Heart left ventricle (tissue), 16 donors: ENCODE results near the gene WWOX. TPM values are rescaled to one million over a fixed set of nuclear protein-coding genes. Genes with fewer than 3 reads are reported as not detected.

Source experiments
- ATAC-seq, 4 donors: fragments of 200-7000 bp; cut with Tn5 transposase; one replicate each; pipeline ENCODE4 v1.9.1; 2020 to 2022; ENCODE audit warnings: moderate library complexity in 4 of 4, mild to moderate bottlenecking in 3 of 4, moderate number of reproducible peaks in 1 of 4
- DNase-seq, 5 donors: peaks; one replicate each; pipeline ENCODE4 v3.0.0-alpha.2; 2020
- H3K27ac ChIP-seq, 12 donors: fragments of 200-600 bp; sonication (generic) in 4 of 12; one replicate each; pipeline versions ENCODE4 v1.5.0 to v1.8.0; 2016 to 2022; ENCODE audit warnings: mild to moderate bottlenecking in 2 of 12
- H3K27me3 ChIP-seq, 9 donors: fragments of 200-600 bp; sonication (generic) in 2 of 9; one replicate each; pipeline versions ENCODE4 v1.5.1 to v1.8.0; 2016 to 2022; ENCODE audit warnings: mild to moderate bottlenecking in 3 of 9
- H3K36me3 ChIP-seq, 9 donors: fragments of 200-600 bp; sonication (generic) in 2 of 9; one replicate each; pipeline versions ENCODE4 v1.5.0 to v1.8.0; 2018 to 2022; ENCODE audit warnings: mild to moderate bottlenecking in 2 of 9
- H3K4me1 ChIP-seq, 12 donors: fragments of 200-600 bp; sonication (generic) in 4 of 12; one replicate each; pipeline versions ENCODE4 v1.5.0 to v1.8.0; 2016 to 2022; ENCODE audit warnings: mild to moderate bottlenecking in 3 of 12
- H3K4me3 ChIP-seq, 12 donors: fragments of 200-600 bp; sonication (generic) in 4 of 12; one replicate each; pipeline versions ENCODE4 v1.5.0 to v1.8.0; 2017 to 2022; ENCODE audit warnings: mild to moderate bottlenecking in 9 of 12, moderate library complexity in 4 of 12
- H3K9me3 ChIP-seq, 12 donors: fragments of 200-600 bp; sonication (generic) in 4 of 12; one replicate each; pipeline versions ENCODE4 v1.5.0 to v1.8.0; 2016 to 2022; ENCODE audit warnings: mild to moderate bottlenecking in 1 of 12
- POLR2A ChIP-seq, 2 donors: fragments of 450-650 bp; IDR thresholded peaks; one replicate each; pipeline ENCODE4 v1.6.1; 2017; ENCODE audit warnings: antibody characterized with exemption in 2 of 2, mild to moderate bottlenecking in 2 of 2, moderate library complexity in 2 of 2
- WGBS, 4 donors: extraction: QIAGEN DNeasy Blood & Tissue Kit in 2 of 4; methylation state at CpG; one replicate each; pipeline versions ENCODE4 v1.1.5 to v1.1.7; 2013 to 2018; 5-methylcytosine and 5-hydroxymethylcytosine counted together
- intact Hi-C, 10 donors: fragments of 100-400 bp; cut with DNase I; formaldehyde crosslinking; loops; one replicate each; pipeline versions ENCODE4 v1.11.1 to v1.14.2; 2022
- polyA plus RNA-seq, 2 donors: library from polyadenylated mRNA; stranded (reverse); fragments of 200-250 nt; gene quantifications; one replicate each; pipeline ENCODE4 v1.2.3, GENCODE V29; 2013
- total RNA-seq, 9 donors: library from RNA; depleted of rRNA in 2 of 9; stranded (reverse); fragments of >200 nt in 2 of 9; fragmentation: NEBNext Ultra II Directional in 3 of 9; extraction: Animal tissue kit (Norgen Biotek cat#: 25700) in 3 of 9; gene quantifications; one replicate each; pipeline versions ENCODE4 v1.1.0 to v1.2.4, GENCODE V29; 2016 to 2023
- TF ChIP-seq, protein P1 (sequence below), 12 donors: fragments of 200-600 bp; sonication (generic) in 4 of 12; IDR thresholded peaks; one replicate each; pipeline versions ENCODE4 v1.5.0 to v1.8.0; 2018 to 2022; ENCODE audit warnings: antibody characterized with exemption in 12 of 12, mild to moderate bottlenecking in 5 of 12
- donor health status: ischemic (EF 13 %, LVEDD 7.1; RV severe dilation, severe dysfunction).
- donor health status: healthy with polysubstance abuse.
- donor health status: DM: no; HTN: yes; CAD: no.
- donor health status: DM: no; HTN: no; CAD: no.
- donor health status: ischemic (EF 25% LVEDD 6.9; RV normal size, moderate dysfunction).
- donor health status: ischemic (EF 25% LVEDD 5.7; RV mildly dilated, moderate dysfunction).
- donor health status: healthy.
- donor health status: DM: yes; HTN: yes; CAD: no.
- donor health status: ischemic (EF 35%, LVEDD 5.7; RV mildly dilated, moderate dysfunction).
- donor health status: nonischemic (EF 11% LVEDD 7.7; RV severe dilation, severe dysfunction).
- donor health status: DM: yes; HTN: yes; CAD: no.
- donor health status: PGD.
- donor health status: ischemic (EF 29% LVEDD 5.4; RV normal size, mild dysfunction).
- donor health status: nonischemic (EF 23%, LVEDD 6.1; RV moderate dilation, normal function).

The WWOX gene
- total and polyA plus RNA-seq, 11 donors, result 4.3 to 18.3 (median 9.1) TPM

DNA sequence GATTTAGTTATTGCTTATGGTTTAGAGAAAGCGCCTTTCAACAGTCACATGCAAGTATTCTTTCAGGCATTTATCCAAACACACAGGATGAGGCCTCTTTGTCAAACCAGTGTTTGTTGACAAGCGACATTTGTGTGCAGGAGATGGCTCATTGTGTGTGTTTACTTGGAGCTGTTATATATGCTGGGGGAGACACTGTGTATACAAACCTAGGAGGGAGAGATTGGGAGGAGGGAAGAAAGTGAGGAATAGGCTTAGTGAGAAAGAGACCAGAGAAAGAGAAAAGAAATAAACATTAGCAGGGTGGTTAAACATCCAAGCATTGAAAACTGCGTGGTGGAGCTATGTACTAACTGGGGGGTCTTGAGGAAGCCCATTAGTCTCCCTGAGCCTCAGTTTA, 1063.5 kb downstream of the WWOX start:
- Histone ChIP-seq H3K27ac (no peak overlapping the region), H3K4me3 (no peak overlapping the region), H3K9me3 (peaks cover 0 to 7% (median 2%) of the 10 kb centered on the region in 12 donors), H3K4me1 (peaks cover 0 to 14% (median 0%) of the 10 kb centered on the region in 12 donors), H3K27me3 (no peaks in the 10 kb centered on the region), H3K36me3 (no peaks in the 10 kb centered on the region)
- no peak for ATAC-seq
- intact Hi-C loops, result no loop called here
- WGBS, 4 donors, result 88 to 95% (median 93%) methylated on average over 3 of the region's 3 CpGs
- TF ChIP-seq POLR2A (IDR thresholded peaks at IDR 0.05), result no peak
- TF ChIP-seq, protein P1, sequence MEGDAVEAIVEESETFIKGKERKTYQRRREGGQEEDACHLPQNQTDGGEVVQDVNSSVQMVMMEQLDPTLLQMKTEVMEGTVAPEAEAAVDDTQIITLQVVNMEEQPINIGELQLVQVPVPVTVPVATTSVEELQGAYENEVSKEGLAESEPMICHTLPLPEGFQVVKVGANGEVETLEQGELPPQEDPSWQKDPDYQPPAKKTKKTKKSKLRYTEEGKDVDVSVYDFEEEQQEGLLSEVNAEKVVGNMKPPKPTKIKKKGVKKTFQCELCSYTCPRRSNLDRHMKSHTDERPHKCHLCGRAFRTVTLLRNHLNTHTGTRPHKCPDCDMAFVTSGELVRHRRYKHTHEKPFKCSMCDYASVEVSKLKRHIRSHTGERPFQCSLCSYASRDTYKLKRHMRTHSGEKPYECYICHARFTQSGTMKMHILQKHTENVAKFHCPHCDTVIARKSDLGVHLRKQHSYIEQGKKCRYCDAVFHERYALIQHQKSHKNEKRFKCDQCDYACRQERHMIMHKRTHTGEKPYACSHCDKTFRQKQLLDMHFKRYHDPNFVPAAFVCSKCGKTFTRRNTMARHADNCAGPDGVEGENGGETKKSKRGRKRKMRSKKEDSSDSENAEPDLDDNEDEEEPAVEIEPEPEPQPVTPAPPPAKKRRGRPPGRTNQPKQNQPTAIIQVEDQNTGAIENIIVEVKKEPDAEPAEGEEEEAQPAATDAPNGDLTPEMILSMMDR (IDR thresholded peaks at IDR 0.05), result no peak
- no peak for DNase-seq

DNA sequence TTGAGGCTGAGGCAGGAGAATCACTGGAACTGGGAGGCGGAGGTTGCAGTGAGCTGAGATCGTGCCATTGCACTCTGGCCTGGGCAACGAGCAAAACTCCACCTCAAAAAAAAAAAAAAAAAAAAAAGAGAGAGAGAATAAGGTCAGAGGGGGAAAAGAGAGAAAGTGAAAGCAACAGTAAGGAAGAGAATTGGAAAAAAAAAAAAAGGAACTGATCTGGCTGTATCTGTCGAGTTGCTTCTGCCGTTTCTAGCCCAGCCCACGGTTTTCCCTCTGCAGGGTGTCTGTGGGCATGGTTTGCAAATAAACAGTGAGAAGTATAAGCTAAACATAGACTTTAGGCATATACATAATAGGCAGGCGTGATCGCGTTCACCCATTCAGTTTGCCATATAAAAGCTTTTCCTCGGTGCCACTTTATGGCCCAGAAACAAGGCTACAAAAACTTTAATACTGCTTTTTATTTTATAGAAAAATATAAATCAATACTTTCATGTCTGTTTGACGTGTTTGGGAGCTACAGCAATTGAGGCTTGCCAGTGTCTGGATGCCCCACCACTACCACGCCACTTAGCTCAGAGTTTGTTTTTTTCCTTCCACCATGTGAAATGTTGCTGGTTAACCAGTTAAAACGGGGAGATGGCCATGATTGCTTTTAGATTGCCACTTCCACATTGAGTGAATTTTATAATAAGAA, 1064.4 kb downstream of the WWOX start:
- Histone ChIP-seq H3K4me1 (peaks cover 0 to 14% (median 0%) of the 10 kb centered on the region in 12 donors), H3K4me3 (peak overlapping the region in 1 of 12 donors; percentile 5), H3K9me3 (peaks cover 0 to 10% (median 2%) of the 10 kb centered on the region in 12 donors), H3K27ac (peak overlapping the region in 1 of 12 donors; percentile 43), H3K36me3 (no peaks in the 10 kb centered on the region), H3K27me3 (no peaks in the 10 kb centered on the region)
- DNase-seq (peak in 2 of 5 donors; percentile 26 to 37), ATAC-seq (no peak)
- intact Hi-C loops, result no loop called here
- 73 to 80% (median 75%) methylated on average over 13 of the region's 13 CpGs for WGBS, 4 donors
- TF ChIP-seq POLR2A (IDR thresholded peaks at IDR 0.05), result no peak
- TF ChIP-seq, protein P1 (IDR thresholded peaks at IDR 0.05), result no peak

DNA sequence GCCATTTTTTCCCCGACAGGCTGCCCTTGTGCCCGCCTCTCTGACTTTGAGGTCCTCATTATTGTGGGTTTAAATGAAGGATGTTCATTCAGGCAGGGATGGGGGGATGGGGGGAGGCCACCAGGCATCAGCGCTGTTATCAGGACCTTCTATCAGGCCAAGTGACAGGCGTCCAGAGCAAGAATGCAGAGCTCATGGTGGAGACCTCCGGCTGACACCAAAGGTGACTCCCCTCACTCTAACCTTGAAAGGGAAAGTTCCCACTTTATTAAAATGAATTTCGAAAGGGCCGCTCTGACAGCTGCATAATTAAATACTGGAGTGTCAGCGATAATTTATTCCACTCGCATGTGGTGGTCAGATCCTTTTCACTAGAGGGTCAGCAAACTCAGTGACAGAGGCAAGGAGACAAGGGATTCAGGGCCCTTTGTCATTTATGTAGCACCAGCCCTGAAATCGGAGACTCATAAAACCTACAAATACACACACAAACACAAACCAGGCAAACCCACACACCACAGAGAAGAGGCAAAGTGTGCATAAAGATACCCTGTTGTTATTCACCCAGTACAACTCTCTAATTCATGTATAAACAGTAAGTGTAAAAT, 1065.0 kb downstream of the WWOX start:
- no peak for ATAC-seq
- Histone ChIP-seq H3K36me3 (no peaks in the 10 kb centered on the region), H3K4me1 (peaks cover 0 to 21% (median 0%) of the 10 kb centered on the region in 12 donors), H3K9me3 (peaks cover 0 to 10% (median 2%) of the 10 kb centered on the region in 12 donors), H3K27ac (peak overlapping the region in 1 of 12 donors; percentile 43), H3K4me3 (no peak overlapping the region), H3K27me3 (no peaks in the 10 kb centered on the region)
- 77 to 79% (median 78%) methylated on average over 10 of the region's 10 CpGs for WGBS, 4 donors
- no peak for DNase-seq
- TF ChIP-seq POLR2A (IDR thresholded peaks at IDR 0.05), result no peak
- TF ChIP-seq, protein P1 (IDR thresholded peaks at IDR 0.05), result no peak
- intact Hi-C loops, result no loop called here

DNA sequence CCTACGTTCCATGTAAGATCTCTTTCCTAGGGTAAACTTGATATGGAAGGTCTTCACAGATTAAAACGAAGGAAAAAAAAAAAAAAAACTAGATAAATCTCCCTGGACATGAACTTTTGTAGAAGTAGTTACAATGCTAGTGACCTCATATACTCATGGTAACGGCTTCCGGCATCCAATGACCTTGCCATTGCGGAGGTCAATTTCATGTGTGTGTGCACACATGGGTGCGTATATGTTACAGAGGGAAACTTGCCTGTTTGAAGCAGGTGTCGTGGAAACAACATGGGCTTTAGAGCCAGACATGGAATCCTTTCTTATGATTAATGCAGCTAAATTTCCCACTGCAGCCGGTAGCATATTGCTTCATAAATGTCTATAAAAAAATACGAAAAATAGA, 1065.6 kb downstream of the WWOX start:
- H3K27me3 ChIP-seq, result no peaks in the 10 kb centered on the region
- intact Hi-C loops, result no loop called here
- H3K36me3 ChIP-seq, result no peaks in the 10 kb centered on the region
- H3K9me3 ChIP-seq, result peaks cover 0 to 10% (median 2%) of the 10 kb centered on the region in 12 donors
- no peak overlapping the region for H3K27ac ChIP-seq
- peaks cover 0 to 26% (median 0%) of the 10 kb centered on the region in 12 donors for H3K4me1 ChIP-seq
- ATAC-seq (no peak), DNase-seq (no peak)
- TF ChIP-seq, protein P1 (IDR thresholded peaks at IDR 0.05), result no peak
- TF ChIP-seq POLR2A (IDR thresholded peaks at IDR 0.05), result no peak
- no peak overlapping the region for H3K4me3 ChIP-seq
- 86 to 91% (median 87%) methylated on average over 9 of the region's 9 CpGs for WGBS, 4 donors
